ENCODE measurements around the gene PPHLN1.

PPHLN1 gene

GRCh38 chr12:42486407-42486806 is 160.4 kb downstream of the PPHLN1 start:
- no peak for DNase-seq

GRCh38 chr12:42490261-42490842 is 164.4 kb downstream of the PPHLN1 start:
- no peak for DNase-seq
